Tibial nerve (tissue), 4 donors: ENCODE results near the gene SH2D5.

Experiments
- EP300 ChIP-seq, 2 donors: sonication (generic); formaldehyde crosslinking; IDR thresholded peaks; one replicate each; pipeline ENCODE4 v1.6.1; 2017; ENCODE audit warnings: antibody characterized with exemption in 2 of 2, mild to moderate bottlenecking in 1 of 2
- POLR2A ChIP-seq, 2 donors: fragments of 450-650 bp; IDR thresholded peaks; one replicate each; pipeline ENCODE4 v1.6.1; 2017; ENCODE audit warnings: antibody characterized with exemption in 2 of 2, mild to moderate bottlenecking in 2 of 2, moderate library complexity in 2 of 2
- TF ChIP-seq, protein P1 (sequence below), 5 experiments: fragments of 200-600 bp in 3 of 5; fragments of 450-650 bp in 2 of 5; sonication (generic) in 3 of 5; IDR thresholded peaks; one replicate each; pipeline ENCODE4 v1.5.1; 2016 to 2019; ENCODE audit warnings: antibody characterized with exemption in 5 of 5, mild to moderate bottlenecking in 3 of 5, moderate library complexity in 2 of 5

DNA sequence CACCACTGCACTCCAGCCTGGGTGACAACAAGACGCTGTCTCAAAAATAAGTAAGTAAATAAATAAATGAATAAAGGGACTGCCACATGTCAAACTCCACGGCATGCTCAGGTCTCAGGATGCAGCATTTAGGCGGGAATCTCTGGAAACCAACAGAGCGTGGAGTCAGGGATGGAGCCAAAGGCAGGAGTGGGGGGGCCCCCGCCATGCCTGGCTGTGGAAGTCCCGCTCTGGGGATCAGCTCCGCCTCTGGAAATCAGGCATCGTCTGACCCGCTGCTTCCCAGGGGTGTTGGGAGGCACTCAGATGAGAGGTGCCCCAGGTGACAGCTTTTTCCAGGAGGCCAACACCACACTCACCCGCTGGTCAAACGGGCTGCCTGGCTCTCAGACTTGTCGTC is 34.9 kb downstream of the SH2D5 start:
- TF ChIP-seq, protein P1, sequence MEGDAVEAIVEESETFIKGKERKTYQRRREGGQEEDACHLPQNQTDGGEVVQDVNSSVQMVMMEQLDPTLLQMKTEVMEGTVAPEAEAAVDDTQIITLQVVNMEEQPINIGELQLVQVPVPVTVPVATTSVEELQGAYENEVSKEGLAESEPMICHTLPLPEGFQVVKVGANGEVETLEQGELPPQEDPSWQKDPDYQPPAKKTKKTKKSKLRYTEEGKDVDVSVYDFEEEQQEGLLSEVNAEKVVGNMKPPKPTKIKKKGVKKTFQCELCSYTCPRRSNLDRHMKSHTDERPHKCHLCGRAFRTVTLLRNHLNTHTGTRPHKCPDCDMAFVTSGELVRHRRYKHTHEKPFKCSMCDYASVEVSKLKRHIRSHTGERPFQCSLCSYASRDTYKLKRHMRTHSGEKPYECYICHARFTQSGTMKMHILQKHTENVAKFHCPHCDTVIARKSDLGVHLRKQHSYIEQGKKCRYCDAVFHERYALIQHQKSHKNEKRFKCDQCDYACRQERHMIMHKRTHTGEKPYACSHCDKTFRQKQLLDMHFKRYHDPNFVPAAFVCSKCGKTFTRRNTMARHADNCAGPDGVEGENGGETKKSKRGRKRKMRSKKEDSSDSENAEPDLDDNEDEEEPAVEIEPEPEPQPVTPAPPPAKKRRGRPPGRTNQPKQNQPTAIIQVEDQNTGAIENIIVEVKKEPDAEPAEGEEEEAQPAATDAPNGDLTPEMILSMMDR (IDR thresholded peaks at IDR 0.05) = no peak
- TF ChIP-seq EP300 (IDR thresholded peaks at IDR 0.05) = no peak
- TF ChIP-seq POLR2A (IDR thresholded peaks at IDR 0.05) = no peak
